Colon (tissue), 2 donors: ENCODE results near the gene PLCL1.

Source experiments
- FAIRE-seq: peaks from 2 replicates; lab custom pipeline; 2012; peaks lifted over from hg19 to GRCh38; lab: Jason Lieb, UNC
- donor health status: control.
- donor health status: control.

Gene PLCL1

DNA sequence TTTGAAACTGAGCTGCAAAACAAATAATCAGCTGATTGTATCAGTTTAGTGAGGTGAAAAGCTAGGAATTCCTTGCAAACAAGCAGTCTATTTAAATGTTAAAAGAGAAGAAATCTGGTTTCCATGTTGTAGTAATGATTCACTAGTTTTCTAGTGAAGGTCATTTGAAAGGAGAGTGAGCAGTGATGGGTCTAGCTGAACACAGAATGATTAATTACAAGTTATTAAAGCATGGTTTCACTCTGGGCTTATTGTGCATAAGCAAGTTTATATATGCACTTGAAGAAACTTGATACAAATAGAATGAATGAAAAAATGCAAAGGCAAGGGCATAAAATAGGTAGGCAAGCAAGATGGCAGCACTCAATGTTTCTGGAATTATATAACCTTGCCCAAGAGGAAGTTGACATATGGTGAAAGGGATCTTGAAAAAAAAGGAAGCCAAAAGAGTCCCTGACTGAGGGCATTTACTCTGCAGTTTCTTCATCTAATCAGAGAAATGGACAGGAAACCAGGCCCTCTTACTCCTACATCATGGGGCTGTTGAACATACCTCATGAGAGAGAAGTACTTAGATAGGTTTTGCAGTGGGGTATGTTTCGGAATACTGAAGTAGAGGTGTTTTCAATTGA, 53.2 kb downstream of the PLCL1 start:
- FAIRE-seq, result no peak

DNA sequence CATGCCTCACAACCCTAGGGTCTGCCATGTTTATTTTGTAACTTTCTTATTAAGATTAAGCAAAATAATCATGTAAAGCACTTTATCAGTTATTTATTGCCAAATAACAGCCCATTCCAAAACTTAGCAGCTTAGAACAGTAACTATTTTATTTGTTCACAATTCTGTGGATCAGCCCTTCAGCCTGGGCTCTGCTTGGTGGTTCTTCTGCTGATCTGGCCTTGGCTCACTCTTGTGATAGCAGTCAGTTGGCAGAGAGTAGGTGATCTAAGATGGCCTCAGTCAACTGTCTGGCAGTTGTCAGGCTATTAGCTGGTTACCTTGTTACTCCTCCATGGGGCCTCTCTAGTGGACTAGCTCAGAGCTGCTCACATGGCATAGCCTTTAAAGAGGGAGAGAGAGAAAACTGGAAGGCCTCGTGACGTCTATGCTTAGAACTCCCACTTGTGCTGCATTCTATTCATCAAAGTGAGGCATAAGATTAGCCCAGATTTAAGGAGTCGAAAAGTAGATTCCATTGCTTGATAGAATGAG, 54.3 kb downstream of the PLCL1 start:
- FAIRE-seq, result no peak

DNA sequence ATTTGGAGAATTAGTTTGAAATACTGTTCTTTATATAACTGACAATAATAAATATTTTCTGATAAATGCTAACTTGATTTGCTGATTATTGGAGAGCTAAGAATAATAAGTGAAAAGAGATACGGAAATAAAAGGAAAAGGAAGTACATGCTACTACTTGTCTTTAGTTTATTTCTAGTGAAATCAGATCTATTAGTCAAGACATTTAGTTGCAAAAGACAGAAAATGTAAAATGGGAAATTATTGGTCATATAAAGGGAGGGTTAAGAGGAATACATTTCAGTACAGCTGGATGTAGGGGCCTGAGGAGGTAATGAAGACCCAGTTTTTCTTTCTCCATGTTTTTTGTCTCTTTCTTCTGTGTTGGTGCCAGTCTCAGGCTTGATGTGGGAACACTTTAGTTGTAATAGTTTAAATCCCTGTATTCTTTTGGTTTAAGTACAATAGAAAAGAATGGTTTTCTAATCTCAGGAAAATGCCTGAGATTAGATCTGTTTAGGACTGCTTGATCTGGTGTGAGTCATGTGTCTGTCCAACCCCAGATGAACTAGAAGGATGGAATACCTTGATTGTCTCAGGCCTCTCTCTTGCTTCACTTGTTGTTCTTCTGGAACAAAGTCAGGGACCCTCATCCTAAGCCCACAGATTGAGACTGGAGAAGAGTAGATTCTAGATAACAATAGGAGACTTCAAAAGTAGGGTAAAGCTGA, 58.0 kb downstream of the PLCL1 start:
- no peak for FAIRE-seq

DNA sequence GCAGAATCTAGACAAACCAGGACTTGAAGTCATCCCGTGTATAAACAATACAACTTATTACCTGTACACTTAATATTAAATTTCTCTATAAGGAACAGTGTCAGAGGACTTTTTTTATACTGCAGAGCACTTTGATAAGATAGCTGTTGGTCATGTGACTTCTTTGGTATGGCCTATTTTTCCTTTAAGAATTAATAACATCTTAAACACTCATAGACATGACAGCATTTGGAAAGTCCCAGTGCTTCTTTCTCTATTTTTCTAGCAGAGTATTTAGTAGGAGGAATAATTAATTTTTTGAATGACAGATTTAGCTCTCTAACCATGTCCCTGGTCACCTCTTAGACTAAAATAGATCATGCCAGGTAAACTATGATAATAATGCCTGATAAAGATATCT, 59.4 kb downstream of the PLCL1 start:
- FAIRE-seq, result no peak

DNA sequence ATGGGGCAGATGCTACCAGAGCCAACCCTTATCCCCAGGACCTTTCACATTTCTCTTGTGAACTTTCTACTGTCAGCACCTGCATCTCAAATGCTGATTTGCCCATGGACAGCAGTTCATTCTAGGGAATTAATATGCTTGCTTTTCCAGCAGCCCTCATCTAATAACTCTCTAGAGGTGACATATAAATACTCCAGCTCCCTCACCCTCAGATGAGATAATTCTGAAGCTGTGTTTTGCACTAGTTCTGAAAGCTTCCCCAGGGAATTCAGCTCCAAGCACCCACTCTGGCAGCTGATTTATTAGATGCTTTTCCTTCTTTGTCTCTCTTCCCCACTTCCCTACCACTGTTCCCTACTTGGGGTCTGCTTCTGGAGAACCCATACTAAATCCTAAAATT, 62.1 kb downstream of the PLCL1 start:
- FAIRE-seq, result no peak

DNA sequence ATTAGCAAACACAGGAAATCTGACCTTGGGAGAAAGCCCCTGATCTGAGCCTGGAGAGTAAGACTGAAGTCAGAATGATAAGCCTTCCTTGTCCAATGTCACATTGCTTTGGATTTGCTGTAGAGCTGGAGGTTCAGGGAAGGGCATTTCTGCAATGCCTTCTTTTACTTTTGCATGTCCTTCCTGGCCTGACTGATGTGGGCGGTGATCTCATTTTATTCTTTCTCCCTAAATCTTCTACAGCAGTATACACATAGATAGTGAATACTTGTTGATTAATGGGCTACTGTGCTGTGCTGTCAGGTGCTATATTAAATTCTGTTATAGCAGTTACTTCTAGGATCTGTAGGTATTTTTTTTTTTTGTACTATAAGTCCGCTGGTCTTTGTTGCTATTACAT, 62.6 kb downstream of the PLCL1 start:
- FAIRE-seq, result no peak

DNA sequence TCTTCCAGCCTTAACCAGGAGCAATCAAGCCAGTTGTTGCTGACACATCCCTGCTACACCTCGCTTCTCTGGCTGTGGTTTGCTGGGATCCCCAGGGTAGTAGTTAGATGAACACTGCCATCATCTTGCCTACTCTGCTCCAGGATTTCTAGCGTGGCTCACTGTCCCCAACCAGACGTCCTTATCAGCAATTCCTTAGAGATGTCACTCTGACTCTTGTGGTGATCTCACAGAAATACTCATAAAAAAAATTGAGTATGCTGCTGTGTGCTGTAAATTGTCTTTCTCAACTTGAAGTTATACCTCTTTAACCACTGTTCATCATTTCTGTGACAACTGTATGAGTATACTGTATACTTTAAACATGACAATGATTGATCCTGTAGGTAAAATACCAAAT, 63.2 kb downstream of the PLCL1 start:
- no peak for FAIRE-seq

DNA sequence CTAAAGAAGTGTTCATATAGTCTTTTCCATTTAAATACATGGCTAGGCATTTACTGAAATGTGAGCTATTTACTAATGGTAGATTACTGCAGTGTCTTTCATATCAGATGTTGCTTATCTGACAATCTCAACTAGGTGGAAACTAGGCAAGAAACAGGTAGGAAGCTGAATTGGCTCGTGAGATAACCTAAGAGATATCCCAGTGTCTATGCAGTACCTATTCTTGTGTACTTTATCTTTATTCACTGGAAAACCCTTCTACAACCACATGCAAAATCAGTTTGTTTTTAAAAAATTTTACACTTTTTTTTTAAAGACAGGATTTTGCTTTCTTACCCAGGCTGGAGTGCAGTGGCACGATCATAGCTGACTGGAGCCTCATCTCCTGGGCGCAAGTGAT, 63.8 kb downstream of the PLCL1 start:
- FAIRE-seq, result no peak

DNA sequence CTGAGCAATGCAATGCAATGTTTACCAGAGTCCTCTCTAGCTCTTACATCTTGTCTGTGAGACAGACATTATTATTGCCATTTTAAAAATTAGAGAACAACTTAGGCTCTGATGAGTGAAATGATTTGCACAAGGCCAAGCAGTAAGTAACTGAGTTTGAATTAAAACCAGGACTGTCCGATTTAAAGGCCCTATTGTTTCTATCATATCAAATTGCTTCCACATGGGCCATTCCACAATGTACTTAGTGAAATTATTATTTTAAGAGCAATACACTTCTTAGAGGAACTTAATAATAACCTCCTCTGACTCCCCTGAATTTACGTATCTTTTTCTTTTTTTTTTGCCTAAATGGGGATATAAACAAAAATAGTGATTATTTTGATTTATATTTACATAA, 64.6 kb downstream of the PLCL1 start:
- FAIRE-seq, result no peak

DNA sequence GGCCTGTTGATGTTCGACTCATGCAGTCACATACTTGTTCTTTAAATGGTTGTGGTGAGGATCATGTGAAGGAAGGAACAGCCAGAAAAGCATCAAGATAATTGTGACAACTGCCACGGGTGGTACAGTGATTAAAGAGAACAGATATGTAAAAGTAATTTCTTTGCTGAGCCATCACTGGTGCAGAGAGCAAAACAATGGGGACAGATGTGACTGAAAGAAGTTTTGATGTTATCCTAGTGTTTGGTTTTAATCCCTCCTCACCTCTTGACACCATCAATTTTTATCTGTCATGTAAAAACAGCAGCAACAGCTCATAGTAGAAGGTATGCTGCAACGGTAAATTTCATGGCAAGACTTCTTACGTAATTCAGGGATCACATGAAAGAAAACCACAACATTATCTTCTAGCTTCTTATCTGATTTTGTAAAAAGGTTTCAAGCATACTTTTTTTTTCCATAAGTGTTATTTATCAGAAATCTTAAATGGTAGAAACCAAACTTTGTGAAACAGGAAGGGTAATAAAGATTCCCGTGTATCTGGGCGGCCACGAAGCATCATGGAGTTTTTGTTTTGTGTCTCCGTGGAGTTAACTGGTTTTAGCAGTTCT, 65.2 kb downstream of the PLCL1 start:
- no peak for FAIRE-seq

DNA sequence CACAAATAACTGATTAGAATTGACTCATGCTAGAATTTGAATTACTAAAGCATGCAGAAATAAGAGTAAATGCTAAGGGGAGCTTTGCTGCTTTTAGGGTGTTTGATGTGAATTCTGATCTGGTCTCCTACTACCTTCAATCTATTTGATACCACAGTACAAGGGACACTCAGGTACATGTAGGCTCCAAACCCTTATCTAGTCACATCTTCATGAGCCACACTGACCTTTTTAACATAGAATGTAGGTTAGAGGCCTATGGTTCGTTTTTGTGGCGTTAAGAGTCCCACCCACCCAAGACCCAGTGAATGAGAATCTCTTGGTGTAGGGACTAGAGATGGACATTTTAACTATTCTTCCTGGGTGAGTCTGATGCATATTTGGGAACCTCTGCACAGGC, 65.7 kb downstream of the PLCL1 start:
- FAIRE-seq, result no peak

DNA sequence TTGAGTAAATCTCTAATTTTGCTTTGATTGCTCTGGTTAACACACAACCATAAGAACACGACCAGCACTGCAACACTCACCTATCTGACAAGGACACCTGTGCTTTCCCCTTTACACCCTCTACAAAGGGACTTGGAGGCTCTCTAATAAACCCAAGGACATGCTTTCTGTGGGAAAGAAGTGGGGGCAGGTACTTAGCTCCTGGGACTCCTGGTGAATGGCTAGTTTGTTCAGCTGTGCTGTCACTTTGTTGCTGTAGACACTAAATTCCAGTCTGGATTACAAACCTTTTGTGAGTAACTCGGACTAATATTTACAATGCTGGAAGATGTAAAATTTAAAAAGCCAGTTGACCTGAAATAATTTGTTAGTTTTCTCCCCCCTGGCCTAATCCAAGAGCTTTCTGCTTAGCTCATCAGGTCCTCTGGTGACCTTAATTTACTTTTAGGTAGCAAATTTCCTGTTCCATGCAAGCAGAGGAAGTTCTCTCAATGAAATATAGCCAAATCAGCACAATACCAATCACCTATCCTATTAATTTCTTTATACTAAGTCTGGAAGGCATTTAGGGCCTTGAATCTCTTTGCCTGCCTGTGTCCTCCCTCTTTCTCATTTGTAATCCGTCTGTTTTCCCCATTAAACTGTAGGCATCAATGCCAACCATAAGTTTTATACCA, 67.5 kb downstream of the PLCL1 start:
- no peak for FAIRE-seq

DNA sequence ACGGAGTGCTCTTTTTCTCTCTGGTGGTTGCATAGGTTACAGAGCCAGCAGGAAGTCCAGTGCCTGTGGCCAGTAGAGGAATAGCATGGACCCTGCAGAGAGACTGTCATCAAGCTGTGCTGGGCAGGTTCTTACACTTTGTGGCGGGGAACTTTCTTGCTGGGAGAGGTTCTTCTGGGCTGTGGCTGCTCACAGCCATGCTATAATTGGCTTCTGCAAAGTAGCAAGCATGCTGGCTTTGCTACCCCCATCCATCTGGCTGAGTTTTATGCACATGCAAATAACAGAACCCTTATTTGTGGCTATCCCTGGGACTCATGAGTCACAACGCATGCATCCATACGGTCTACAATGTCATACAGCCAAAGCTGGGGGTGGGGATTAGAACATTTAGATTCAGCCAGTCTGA, 68.9 kb downstream of the PLCL1 start:
- no peak for FAIRE-seq

DNA sequence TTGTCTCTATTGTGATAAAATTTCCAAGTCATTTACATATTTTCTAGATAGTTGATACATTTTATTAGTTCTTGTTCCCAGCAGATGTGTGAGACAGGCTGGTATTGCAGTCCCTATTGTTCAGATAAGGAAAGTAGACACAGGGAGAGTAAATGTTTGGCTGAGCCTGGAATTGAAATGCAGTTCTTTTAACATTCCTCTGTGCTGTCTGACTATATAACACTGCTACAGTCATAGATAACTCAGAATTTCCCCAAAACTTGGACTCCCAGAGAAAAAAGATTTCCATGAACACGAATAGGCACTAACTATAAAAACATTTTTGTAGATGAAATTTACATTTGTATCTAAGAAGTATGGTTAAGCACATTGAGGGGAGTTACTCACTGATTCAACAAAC, 71.4 kb downstream of the PLCL1 start:
- no peak for FAIRE-seq

DNA sequence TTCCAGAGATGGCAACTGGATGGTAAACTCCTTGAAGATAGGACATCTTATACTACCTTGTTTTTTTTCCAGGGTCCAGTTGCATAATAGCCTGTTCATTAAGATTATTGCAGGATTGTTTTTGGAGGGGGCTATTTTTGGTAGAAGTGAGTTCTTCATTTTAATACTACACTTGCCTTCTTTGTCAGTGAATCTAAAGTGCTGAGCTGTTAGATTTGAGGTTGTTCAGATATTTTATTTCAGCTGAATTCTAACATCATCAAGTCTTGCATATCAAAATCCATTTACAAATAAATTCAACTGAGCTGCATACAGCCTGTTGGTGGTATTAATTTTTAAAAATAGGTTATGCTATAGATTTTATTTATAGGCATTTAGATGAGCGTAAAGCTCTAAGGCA, 72.1 kb downstream of the PLCL1 start:
- FAIRE-seq, result no peak

DNA sequence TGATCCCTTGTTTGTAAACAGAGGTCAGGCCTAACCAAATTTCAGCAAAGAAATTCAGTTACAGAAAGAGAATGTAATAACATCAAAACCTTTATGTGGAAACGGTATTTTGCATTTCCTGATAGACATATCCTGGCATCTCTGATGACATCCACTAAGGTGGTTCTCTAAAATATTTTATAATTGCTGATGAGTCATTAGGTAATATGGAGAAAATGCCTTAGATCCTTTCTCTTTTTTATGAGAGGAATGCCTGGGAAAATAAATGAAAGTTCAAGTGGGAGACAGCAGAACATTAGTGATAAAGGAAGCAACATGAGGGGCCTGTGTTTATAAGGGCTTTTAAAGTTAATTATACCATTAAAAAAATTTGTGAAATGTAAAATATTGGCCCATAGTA, 72.6 kb downstream of the PLCL1 start:
- no peak for FAIRE-seq

DNA sequence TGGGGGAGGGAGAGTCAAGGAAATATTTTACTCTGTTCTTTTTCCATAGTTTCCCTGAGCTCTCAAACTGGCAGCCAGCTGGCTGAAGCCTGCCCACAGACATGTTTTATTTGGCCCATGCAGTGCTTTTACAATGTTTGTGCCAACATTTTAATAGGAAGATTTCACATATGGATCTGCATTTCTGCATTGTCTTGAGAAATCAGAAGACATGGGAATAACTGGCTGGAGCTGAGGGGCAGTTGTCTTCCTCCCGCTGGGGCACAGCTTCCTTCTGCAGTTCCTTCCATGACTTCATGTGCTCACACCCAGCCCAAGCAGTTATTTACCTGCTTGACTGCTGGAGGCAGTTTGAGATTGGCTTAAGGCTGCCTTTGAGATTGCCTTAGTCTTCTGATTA, 74.4 kb downstream of the PLCL1 start:
- no peak for FAIRE-seq

DNA sequence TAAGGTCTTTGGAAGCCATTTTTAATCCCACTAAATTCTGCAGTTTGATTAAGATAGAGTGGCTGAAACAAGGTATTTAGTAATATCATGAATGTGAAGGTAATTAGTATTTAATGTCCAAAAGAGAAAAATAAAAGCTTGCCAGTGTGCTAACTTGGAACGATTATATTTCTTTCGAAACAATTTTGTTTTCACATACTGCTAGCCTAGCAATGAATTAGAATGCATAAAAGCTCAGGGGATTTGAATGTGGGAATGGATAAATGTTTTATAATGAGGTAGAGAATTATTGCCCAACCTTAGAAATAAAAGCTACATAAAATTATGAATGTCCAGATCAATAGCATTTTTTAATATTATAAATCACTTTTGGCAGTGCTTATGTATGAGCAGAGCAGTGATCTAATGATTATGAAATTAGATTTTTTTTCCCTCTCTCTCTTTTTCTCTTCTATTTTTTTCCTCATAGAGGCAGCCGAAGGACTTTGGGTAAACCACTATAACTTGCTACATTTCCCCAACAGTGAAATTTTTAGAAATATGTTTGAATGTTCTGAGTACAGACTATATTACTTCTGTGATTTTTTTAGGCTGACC, 75.5 kb downstream of the PLCL1 start:
- no peak for FAIRE-seq

DNA sequence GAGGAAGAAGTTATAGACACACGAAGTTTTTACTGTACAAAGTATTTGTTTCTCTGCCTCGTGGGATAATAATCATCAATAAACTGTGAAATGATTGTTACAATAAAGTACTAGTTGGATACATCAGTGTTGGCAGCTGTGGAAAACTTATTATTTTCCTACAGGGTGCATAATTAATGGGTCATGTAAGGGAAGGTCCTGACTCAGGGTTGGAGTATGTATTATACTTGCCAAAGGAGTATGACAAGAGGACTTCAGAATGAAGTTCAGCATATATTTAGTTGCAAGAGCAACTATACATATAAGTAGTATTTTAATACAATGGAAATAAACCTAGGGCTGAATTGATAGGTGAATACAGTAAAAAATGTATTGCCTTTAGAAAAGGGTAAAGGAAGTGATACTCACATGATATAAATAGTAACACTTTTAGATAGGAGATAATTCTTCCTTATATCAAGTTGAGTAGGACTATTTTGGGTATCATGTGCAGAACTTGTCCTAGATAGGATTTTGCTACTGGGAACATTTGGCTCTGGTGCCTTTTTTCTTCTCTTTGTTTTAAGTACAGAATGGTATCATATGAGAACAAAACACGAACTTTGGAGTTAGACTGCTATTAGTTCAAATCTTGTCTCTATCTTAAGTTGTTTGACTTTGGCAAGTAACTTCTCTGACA, 79.1 kb downstream of the PLCL1 start:
- no peak for FAIRE-seq

DNA sequence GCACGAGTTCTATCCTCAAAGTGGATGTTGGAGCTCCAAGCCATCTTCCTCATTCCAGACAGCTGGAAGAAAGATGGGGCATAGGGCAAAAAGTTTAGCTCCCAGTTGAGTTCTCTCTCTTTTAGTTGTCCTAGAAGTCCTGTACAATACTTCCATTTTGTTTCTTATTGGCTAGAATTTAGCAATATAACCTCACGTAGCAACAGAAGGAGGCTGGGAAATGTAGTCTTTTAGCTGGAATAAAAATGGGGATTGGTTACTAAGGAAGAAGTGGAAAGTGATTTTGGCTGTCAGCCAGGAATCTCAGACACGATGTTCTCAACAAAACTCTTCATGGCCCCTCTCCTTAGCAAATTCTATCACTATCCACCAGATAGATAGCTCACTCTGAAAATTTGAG, 79.9 kb downstream of the PLCL1 start:
- no peak for FAIRE-seq

DNA sequence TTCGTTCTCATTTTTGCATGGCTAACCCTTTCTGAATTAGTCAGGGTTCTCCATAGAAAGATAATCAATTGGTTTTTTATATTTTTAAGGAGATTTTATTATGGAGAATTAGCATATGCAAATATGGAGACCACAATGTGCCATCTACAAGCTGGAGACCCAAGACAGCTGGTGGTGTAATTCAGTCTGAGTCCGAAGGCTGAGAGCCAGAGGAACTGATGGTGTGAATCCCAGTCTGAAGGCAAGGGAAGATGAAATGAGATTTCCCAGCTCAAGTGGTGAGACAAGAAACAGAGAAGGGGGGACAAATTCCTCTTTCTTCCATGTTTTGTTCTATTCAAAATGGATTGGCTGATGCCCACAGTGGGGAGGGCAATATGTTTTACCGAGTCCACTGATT, 80.7 kb downstream of the PLCL1 start:
- FAIRE-seq, result no peak

DNA sequence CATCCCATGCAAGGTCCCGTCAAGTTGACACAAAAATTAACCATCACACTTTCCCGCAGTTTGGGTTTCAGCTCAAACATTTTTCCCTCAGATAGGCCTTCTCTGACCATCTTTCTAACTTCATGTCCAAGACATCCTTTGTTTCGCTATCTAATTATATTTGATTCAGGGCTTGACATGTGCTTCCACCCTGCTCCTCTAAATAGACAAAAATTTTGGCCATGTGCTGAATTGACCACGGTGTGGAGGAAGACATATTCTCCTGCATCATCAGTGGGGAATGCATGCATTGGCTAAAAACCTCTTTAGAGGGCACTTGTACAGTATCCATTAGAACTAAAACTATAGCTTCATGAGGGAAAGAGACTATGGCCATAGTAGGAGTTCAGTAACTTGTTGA, 81.2 kb downstream of the PLCL1 start:
- no peak for FAIRE-seq
